Adrenal gland (tissue), 5 donors: Measurements from ENCODE around the gene POC1A.

Source experiments
- CTCF ChIP-seq, 6 experiments: fragments of 450-650 bp in 4 of 6; fragments of 200-600 bp in 2 of 6; sonication (generic) in 1 of 6; IDR thresholded peaks; 1 replicate in 5 of 6; 2 replicates in 1 of 6; pipeline versions ENCODE4 v1.5.1 to v1.8.0; 2016 to 2021; ENCODE audit warnings: antibody characterized with exemption in 6 of 6, mild to moderate bottlenecking in 2 of 6, moderate library complexity in 1 of 6
- POLR2A ChIP-seq, 2 donors: fragments of 450-650 bp; IDR thresholded peaks; one replicate each; pipeline ENCODE4 v1.6.1; 2017; ENCODE audit warnings: antibody characterized with exemption in 2 of 2, mild to moderate bottlenecking in 2 of 2, moderate library complexity in 1 of 2
- donor health status: DM: no; HTN: no; CAD: no.

- no peak for TF ChIP-seq CTCF (IDR thresholded peaks at IDR 0.05)
- TF ChIP-seq POLR2A (IDR thresholded peaks at IDR 0.05): no peak
These were observed 69.1 kb downstream of the POC1A start for GRCh38 chr3:52084954-52085680.
